Measurements from ENCODE around the gene ELAPOR2. TPM values are rescaled to one million over a fixed set of nuclear protein-coding genes. Genes with fewer than 3 reads are reported as not detected.
A peak's percentile ranks its signal among the peaks of the same experiment; 100 is the strongest.

Gene ELAPOR2
- total and polyA plus RNA-seq, 9 of the 15 experiments (the other 6 are each of a cell fraction or from before 2014, with no cell fraction given): 9.2 to 72.0 (median 35.0) TPM

GRCh38 chr7:87057210-87057609 is 2.2 kb downstream of the ELAPOR2 start (continued):
- TF ChIP-seq, protein P1, sequence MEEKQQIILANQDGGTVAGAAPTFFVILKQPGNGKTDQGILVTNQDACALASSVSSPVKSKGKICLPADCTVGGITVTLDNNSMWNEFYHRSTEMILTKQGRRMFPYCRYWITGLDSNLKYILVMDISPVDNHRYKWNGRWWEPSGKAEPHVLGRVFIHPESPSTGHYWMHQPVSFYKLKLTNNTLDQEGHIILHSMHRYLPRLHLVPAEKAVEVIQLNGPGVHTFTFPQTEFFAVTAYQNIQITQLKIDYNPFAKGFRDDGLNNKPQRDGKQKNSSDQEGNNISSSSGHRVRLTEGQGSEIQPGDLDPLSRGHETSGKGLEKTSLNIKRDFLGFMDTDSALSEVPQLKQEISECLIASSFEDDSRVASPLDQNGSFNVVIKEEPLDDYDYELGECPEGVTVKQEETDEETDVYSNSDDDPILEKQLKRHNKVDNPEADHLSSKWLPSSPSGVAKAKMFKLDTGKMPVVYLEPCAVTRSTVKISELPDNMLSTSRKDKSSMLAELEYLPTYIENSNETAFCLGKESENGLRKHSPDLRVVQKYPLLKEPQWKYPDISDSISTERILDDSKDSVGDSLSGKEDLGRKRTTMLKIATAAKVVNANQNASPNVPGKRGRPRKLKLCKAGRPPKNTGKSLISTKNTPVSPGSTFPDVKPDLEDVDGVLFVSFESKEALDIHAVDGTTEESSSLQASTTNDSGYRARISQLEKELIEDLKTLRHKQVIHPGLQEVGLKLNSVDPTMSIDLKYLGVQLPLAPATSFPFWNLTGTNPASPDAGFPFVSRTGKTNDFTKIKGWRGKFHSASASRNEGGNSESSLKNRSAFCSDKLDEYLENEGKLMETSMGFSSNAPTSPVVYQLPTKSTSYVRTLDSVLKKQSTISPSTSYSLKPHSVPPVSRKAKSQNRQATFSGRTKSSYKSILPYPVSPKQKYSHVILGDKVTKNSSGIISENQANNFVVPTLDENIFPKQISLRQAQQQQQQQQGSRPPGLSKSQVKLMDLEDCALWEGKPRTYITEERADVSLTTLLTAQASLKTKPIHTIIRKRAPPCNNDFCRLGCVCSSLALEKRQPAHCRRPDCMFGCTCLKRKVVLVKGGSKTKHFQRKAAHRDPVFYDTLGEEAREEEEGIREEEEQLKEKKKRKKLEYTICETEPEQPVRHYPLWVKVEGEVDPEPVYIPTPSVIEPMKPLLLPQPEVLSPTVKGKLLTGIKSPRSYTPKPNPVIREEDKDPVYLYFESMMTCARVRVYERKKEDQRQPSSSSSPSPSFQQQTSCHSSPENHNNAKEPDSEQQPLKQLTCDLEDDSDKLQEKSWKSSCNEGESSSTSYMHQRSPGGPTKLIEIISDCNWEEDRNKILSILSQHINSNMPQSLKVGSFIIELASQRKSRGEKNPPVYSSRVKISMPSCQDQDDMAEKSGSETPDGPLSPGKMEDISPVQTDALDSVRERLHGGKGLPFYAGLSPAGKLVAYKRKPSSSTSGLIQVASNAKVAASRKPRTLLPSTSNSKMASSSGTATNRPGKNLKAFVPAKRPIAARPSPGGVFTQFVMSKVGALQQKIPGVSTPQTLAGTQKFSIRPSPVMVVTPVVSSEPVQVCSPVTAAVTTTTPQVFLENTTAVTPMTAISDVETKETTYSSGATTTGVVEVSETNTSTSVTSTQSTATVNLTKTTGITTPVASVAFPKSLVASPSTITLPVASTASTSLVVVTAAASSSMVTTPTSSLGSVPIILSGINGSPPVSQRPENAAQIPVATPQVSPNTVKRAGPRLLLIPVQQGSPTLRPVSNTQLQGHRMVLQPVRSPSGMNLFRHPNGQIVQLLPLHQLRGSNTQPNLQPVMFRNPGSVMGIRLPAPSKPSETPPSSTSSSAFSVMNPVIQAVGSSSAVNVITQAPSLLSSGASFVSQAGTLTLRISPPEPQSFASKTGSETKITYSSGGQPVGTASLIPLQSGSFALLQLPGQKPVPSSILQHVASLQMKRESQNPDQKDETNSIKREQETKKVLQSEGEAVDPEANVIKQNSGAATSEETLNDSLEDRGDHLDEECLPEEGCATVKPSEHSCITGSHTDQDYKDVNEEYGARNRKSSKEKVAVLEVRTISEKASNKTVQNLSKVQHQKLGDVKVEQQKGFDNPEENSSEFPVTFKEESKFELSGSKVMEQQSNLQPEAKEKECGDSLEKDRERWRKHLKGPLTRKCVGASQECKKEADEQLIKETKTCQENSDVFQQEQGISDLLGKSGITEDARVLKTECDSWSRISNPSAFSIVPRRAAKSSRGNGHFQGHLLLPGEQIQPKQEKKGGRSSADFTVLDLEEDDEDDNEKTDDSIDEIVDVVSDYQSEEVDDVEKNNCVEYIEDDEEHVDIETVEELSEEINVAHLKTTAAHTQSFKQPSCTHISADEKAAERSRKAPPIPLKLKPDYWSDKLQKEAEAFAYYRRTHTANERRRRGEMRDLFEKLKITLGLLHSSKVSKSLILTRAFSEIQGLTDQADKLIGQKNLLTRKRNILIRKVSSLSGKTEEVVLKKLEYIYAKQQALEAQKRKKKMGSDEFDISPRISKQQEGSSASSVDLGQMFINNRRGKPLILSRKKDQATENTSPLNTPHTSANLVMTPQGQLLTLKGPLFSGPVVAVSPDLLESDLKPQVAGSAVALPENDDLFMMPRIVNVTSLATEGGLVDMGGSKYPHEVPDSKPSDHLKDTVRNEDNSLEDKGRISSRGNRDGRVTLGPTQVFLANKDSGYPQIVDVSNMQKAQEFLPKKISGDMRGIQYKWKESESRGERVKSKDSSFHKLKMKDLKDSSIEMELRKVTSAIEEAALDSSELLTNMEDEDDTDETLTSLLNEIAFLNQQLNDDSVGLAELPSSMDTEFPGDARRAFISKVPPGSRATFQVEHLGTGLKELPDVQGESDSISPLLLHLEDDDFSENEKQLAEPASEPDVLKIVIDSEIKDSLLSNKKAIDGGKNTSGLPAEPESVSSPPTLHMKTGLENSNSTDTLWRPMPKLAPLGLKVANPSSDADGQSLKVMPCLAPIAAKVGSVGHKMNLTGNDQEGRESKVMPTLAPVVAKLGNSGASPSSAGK (IDR thresholded peaks at IDR 0.05): peak; percentile 32; the same call in 1 of the 2 replicates
- no peak for TF ChIP-seq MAFF (IDR thresholded peaks at IDR 0.05; ENCODE audit: low read length)
- peak; percentile 32; the same call in 1 of the 2 replicates for TF ChIP-seq ZFX (CRISPR knock-in tag; IDR thresholded peaks at IDR 0.05)
- TF ChIP-seq SREBF2 (CRISPR knock-in tag; IDR thresholded peaks at IDR 0.05): no peak
- no peak for TF ChIP-seq DIDO1 (tag; IDR thresholded peaks at IDR 0.05; ENCODE audit: low read depth)
- TF ChIP-seq RB1 (IDR thresholded peaks at IDR 0.05; ENCODE audit: low read depth): no peak
- no peak for TF ChIP-seq ZNF124 (CRISPR knock-in tag; IDR thresholded peaks at IDR 0.05)
- TF ChIP-seq FOXP4 (CRISPR knock-in tag; IDR thresholded peaks at IDR 0.05; ENCODE audit: borderline replicate concordance): no peak
- no peak for TF ChIP-seq GTF2B (IDR thresholded peaks at IDR 0.05; ENCODE audit: extremely low read depth, insufficient read length)

Measured in K562 (cell line).